SKM-1 (cell line): ENCODE measurements around the gene OXGR1.
"Not testable (repeated sequence)": the region's sequence is repeated elsewhere in the genome, so short reads cannot be mapped to it uniquely, and the experiment has no call there.

Experiments
- DNase-seq: peaks from one replicate; lab custom pipeline; 2025; ENCODE audit not compliant: unreplicated experiment; lab: John Stamatoyannopoulos, UW

OXGR1 gene

DNA sequence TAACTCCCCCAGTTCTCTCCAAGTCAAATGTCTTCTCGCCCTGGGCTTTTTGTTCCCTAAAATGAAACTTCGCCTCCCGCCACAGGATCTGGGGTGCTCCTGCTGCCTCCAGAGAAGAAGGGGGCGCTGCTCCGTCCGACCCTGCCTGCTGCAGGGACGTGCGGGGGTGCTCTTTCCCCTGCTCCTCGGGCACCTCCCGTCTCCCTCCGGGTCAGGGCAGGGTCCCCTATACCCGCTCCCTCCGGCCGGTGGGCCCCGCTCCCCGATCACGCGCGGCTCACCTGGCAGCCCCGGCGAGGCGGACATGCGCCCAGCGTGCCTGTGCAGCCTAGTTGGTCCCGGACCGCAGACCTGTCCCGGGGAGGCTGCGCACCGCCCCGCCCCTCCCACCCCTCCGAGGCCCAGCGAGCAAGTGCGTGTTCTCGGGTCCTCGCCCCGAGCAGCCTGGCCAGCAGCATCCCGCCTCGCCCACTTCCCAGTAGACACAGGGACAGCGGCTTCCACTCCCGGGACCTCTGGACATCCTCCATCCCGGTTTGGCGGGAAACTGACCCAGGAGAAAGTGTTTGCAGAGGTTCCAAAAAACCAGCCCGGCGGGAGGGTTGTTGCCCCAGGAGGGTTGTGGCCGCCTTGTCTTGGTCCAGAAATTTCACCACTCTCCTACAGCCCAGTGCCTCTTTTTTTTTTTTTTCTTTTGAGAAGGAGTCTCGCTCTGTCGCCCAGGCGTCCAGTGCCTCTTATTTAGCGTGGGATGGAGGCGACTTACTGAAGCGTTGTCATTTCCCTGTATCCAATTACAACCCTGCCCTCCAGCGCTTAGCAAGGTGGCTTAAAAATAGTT lies at the start of gene OXGR1:
TSS of gene OXGR1 (minus strand) at position 460 of the 841 bp plus-strand sequence. CDS start 6,717 bp downstream, outside the sequence.
- DNase-seq = no peak

- DNase-seq = no peak
Measured at GRCh38 chr13:97043302-97043701, 49.0 kb upstream of the OXGR1 start.

GRCh38 chr13:97030705-97031452 lies 36.6 kb upstream of the OXGR1 start:
- DNase-seq = no peak

GRCh38 chr13:97028441-97029299 lies 34.4 kb upstream of the OXGR1 start:
- peak; percentile 41 for DNase-seq

DNA sequence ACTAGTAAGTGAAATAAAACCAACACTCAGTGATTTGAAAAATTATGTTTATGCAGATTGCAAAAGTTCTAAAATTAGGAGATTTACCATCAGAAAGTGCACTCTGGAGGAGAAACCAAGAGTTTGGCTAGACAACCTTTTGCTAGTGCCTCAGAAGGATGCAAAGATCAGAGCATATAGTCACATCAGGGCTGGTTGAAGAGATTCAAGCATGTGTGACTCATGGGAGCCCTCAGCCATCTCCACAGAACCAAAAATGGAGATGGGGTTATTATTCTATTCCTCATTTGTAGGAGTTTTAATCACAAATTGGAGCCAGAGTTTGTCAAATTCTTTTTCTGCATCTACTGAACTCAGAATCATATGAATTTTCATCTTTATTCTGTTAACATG lies 32.9 kb upstream of the OXGR1 start:
- DNase-seq = no peak

- DNase-seq = no peak
Measured at GRCh38 chr13:97026531-97027161, 32.4 kb upstream of the OXGR1 start.

DNA sequence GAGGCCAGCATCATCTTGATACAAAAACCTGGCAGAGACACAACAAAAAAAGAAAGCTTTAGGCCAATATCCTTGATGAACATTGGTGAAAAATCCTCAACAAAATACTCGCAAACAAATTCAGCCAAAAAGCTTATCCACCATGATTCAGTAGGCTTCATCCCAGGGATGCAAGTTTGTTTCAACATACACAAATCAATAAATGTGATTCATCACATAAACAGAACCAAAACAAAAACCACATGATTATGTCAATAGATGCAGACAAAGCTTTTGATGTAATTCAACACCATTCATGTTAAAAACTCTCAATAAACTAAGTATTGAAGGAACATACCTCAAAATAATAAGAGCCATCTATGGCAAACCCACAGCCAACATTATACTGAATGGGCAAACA lies 29.5 kb upstream of the OXGR1 start:
- not testable (repeated sequence) for DNase-seq

DNA sequence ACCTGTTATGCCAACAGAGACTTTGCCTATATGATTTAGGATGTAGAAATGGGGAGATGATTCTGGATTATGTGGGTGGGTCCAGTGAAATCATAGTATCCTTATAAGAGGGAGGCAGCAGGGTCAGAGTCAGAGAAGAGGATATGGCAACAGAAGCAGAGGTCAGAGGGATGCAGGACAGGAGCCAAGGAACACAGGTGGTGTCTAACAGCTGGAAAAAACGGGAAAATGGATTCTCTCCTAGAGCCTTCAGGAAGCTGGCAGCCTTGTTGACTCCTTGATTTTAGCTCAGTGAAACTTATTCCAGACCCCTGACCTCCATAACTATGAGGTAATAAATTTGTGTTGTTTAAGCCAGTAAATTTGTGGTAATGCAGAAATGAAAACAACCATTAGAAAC lies 28.8 kb upstream of the OXGR1 start:
- no peak for DNase-seq

GRCh38 chr13:97021241-97021640 lies 27.0 kb upstream of the OXGR1 start:
- no peak for DNase-seq

- no peak for DNase-seq
Measured at GRCh38 chr13:97020689-97021240, 26.5 kb upstream of the OXGR1 start.

GRCh38 chr13:97020194-97020593 lies 25.9 kb upstream of the OXGR1 start:
- DNase-seq = no peak

GRCh38 chr13:97019236-97019635 lies 25.0 kb upstream of the OXGR1 start:
- DNase-seq = no peak

- peak; percentile 19 for DNase-seq
Measured at GRCh38 chr13:97018029-97018819, 23.9 kb upstream of the OXGR1 start.

- DNase-seq = no peak
Measured at GRCh38 chr13:97017322-97017721, 23.0 kb upstream of the OXGR1 start.

DNA sequence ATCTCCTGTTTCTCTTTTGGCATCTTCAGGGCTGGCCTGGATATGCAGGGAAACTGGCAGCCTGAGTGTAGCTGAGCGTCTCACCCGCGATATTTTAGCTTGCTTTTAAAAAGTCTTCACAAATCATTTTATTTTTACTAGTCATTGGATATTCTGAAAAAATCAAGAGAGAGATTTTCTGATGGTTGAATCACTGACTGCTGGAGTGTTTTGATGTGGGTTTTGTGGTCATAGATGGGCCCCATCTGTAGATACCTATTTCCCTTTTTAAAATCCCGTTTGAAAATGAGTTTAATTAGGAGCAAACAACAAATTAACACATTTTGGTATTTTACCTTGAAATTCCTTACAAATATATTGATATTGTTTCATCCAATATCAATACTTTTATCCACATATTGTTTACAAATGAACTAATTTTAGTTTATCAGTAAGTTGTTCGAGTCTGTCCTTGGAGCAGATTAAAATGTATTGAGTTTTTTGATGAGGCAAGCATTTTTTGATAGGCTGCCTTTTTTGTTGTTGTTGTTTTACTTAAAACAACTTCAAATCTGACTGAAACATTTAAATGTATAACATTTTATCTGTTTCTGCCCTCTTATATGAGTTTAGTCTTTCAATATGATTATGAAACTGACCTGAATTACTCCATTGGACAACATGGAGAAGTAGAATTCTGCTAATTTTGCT lies 21.5 kb upstream of the OXGR1 start:
- no peak for DNase-seq

- DNase-seq = no peak
Measured at GRCh38 chr13:97012251-97013048, 18.2 kb upstream of the OXGR1 start.

DNA sequence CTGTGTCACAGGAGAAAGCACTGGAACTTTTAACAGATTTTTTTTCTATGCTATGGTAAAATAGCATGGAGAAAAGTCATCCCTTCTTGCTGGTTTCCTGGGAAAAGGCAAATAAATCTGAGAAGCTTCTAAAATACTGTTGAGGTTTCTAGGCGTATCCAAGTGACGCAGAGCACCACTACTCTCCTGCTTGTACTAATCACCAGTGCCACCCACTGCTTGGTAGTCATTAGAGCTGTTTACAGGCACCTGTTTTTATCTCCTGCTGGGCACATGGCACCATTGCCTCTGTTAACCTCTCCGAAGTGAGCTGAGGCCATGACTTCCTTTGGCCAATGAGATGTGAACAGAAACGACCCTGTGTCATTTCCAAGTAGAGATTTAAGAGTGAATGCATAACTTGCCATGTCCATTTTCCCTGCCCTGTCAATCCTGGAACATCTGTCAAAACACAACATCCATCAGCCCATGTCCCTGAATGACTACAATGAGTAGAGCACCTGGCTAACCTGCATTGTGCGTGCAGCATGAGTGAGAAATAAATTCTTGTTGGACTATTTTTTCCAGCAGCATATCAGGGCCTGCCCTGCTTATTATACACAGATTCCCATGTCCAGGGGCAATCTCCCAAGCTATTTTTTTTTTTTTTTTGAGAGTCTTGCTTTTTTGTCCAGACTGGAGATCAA lies 17.3 kb upstream of the OXGR1 start:
- DNase-seq = no peak

GRCh38 chr13:97008643-97009042 lies 14.4 kb upstream of the OXGR1 start:
- DNase-seq = no peak
